ENCODE measurements around the gene ATP6V1F.

The ATP6V1F gene

DNA sequence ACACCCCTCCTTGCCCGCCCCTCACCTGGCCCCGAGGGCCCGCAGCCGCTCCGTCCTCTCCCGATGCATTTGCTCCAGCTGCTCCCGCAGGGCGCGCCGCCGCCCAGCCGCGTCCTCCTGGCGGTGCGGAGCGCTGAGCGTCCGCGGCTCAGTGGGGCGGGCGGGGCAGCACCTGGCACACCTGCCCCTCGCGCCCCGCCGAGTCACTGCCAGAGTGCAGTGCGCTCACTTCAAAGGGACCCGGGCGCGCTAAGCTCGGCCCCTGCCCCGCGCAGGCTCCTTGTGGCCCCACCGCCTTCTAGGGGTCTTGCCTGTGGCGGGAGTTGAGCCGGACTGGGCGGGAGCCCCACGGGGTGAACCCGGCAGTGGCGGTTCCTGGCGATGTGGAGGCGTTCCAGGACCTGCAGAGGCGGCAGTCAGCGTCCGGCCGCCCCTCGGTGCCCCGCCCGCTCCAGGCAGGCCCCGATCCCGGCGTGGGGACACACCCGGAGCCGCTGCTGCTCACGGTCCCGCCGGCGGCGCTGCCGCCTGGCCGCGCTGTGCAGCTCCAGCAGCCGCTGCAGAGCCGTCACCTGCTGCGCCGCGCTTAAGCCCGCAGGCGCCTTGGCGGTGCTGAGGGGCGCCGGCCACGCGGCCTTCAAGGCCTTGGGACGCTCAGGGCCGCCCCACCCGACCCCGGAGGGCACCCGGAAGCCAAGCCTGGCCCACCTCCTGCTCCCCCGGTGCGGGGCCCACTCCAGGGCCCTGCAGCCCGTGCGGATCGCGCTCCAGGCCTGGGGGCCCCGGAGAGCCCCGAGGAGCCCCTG is 6.7 kb downstream of the ATP6V1F start:
- DNase-seq = peak; percentile 32

GRCh38 chr7:128869944-128870285 is 7.3 kb downstream of the ATP6V1F start:
- no peak for DNase-seq

GRCh38 chr7:128871050-128871449 is 8.4 kb downstream of the ATP6V1F start:
- no peak for DNase-seq

DNA sequence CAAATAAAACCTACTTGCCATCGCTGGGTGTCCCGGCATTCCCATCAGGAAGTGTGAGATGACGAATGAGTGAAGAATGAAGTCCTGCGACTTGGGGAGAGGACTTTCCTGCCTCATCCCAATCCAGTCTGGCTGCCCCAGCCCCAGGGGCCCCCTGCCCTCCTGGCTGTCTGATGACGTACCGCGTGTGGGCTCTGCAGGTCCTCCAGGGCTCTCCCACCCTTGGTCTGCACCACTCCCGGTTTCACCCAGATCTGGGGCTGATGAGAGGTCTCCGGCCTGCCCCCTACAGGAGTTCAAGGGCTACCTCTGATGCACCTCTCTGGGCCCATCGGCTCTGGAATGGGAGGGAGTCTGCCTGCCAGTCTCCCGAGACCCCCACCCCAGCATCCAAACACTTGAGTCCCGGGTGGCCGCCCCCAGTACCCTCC is 9.8 kb downstream of the ATP6V1F start:
- DNase-seq = no peak

DNA sequence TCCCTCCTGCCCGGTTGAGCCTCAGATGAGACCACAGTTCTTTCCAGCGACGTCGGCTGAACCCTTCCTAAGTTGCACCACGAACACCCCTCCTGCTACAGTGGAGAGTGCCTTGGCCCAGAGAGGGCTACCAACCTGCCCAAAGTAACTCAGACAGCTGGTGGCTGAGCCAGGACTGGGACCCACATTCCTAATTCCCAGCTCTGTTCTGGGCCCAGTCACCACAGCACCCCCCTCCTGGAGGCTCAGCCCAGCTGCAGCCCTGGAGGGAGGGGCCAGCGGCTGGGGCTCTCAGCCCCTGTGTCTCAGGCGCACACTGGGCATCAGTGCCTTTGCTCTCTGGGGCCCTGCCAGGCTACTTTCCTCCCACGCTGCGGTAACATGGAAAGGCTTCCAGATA is 10.6 kb downstream of the ATP6V1F start:
- DNase-seq = no peak

DNA sequence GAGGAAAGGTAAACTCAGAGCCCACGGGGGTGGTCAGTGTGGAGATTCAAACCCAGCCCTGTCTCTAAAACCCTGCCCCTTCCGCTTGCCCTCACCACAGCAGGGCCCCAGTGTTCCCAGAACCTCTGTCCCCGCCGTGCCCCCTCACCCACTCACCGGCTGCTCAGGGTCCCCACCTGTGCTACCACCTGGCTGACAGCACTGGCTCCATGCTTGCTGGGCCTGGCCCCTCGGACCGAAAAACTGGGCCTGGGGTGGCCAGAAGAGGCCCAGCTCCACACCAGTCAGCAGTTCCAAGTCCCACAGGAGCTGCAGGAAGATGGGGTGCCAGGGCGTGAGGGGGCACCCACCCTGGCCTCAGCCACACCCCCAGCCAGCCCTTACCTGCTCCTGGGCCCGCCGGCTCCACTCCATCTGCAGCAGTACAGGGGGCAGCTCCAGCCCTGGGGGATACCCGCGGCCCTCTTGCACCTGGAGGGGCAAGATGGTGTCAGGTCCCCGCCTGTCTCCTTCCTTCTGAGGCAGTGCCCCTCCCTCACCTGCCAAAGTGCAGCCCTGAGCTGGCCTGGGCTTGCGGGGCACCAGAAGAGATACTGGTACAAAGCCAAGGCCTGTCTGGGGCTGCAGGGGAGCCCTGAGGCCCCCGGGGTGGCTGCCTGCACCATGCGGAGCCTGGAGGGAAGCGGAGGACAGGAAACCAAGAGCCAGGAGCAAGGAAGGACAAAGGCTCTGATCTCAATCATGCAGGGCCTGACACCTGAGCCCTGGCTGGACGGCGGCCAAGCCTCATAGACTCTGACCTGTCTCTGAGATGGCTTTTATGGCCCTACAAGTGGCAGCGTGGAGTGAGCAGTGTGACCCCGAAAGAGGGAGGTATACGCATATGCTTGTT is 11.7 kb downstream of the ATP6V1F start:
- no peak for DNase-seq

- DNase-seq = no peak
These were observed 12.9 kb downstream of the ATP6V1F start for GRCh38 chr7:128875523-128875948.

- DNase-seq = no peak
These were observed 13.5 kb downstream of the ATP6V1F start for GRCh38 chr7:128876127-128876526.

- no peak for DNase-seq
These were observed 13.9 kb downstream of the ATP6V1F start for GRCh38 chr7:128876586-128876977.

DNA sequence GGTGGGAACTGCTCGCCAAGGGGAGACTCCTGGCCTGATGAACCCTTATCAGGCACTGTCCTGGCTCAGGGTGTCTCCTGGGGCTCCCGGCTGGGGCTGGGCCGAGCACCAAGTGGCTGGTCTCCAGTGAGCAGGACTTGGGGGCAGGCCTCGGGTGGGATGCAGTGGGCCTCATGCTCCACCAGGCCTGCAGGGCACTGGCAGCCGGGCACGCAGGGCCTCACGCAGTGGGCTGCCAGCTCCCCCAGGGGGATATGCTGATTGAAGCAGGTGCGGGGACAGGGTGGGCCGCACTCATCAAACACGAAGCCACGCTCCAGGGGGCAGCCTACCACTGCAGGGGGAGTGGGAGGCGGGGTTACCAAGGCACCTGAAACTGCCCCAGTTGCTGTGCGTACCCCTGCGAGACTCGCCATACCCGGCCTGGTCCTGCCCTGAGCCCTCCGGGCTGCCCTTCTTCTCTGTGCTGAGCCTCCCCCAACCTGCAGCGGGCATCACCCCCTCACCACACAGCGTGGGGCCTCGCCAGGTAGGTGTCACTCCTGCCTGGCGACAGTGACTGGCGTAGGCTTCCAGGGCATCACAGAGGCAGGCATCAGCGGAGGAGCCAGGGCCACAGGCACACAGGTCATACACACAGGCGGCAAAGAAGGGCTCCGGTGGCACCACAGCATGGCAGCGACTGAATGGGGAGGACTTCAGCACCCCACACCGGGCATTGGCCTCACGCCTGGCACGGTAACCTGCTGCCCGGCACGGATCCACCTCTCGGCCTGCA is 14.5 kb downstream of the ATP6V1F start:
- no peak for DNase-seq

DNA sequence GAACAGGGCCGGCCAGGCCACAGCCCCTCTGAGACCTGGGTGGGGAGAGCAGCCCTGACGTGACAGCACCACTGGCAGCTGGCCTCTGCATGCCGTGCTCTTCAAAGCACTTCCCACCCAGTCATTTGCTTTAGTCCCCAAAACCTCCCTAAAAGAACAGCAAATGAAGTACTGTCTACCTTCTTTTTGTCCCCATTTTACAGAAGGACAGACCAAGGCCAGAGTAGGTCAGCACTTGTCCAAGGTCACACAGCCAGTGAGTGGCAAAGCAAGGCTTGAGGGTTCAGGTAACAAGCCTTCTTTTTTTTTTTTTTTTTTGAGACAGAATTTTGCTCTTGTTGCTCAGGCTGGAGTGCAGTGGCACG is 15.1 kb downstream of the ATP6V1F start:
- DNase-seq = no peak

- DNase-seq = no peak
These were observed 15.8 kb downstream of the ATP6V1F start for GRCh38 chr7:128878226-128879105.

DNA sequence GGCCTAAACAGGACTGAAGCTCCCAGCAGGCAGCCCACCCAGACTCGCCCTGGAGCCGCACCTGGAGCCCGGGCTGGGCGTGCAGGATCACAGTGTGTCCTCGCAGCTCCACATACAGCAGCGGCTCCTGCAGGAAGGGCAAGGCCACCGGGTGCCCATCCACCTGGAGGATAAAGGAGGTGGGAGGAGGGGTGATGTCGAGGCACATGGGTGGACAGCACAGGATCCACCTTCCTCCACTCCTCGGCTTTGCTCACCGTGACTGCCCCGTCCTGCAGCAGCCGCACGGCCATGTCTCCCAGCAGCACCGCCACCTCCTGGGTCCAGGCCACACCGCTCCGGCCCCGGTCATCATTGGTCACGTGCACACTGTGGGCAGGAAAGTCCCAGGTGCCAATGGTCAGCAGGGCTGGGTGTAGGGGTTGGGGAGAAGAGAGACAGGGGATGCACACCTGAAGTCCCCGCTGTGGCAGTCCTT is 16.8 kb downstream of the ATP6V1F start:
- no peak for DNase-seq

DNA sequence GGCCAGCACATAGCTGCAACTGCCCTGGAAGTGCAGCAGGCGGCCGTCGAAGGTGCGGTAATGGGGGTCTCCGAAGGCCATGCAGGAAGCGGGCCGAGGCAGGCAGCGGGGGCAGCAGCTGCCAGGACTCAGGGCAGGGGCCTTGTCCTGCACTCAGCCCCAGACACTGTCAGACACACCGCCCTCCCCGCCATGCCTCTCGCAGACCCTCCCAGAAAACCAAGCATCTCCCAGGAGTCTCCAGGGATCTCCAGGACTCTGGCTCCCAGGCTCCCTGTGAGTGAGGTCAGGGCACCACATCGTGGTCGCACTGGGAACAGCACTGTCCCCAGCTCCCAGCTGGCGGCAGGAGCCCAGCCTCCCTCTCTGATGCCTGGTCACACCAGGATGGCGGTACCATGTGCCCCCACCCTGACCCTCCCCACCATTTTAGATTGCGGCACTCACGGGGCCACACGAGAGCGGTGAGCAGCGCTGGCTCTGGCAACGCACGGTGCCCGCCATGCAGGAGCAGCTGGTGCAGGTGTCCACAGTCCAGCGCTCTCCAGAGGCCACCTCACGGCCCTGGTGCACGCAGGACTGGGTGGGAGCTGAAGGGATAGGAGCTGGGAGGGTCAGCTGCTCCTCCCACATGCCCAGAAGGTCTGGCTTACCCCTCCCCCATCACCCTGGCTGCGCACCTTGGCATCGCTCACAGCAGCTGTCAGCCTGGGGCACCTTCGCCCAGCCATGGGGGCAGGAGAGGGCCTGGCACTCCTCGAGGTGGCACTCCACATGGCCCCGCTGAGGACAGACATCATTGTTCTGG is 17.5 kb downstream of the ATP6V1F start:
- peak; percentile 57 for DNase-seq

DNA sequence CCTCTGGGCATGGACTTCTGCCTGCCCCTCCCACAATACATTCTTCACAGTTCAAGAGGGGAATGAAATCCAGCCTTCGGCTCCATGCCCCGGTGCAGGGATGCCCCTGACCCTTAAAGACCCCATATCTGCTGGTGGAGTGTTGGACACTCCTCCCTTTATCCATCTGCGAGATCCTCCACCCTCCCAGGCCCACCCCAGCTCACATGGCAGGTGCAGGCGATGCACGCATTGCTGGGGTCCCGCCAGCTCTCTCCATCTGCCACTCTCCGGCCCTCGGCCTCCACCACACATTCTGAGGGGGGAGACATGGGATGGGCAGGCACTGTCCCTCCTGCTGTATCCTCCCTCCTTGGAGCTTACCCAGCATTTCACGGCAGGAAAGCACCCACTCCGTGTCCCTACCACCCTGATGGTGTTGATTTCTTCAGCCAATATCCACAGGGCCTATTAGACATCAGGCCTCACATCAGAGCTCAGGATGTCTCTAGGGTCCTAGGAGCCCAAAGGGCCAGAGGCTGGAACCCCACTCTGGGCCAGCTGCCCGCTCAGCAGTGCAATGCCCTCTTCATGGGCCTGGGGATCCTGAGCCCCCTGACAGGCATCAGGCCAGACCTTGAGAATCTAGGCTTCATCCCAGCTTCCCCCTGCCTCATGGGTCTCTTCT is 18.3 kb downstream of the ATP6V1F start:
- no peak for DNase-seq

DNA sequence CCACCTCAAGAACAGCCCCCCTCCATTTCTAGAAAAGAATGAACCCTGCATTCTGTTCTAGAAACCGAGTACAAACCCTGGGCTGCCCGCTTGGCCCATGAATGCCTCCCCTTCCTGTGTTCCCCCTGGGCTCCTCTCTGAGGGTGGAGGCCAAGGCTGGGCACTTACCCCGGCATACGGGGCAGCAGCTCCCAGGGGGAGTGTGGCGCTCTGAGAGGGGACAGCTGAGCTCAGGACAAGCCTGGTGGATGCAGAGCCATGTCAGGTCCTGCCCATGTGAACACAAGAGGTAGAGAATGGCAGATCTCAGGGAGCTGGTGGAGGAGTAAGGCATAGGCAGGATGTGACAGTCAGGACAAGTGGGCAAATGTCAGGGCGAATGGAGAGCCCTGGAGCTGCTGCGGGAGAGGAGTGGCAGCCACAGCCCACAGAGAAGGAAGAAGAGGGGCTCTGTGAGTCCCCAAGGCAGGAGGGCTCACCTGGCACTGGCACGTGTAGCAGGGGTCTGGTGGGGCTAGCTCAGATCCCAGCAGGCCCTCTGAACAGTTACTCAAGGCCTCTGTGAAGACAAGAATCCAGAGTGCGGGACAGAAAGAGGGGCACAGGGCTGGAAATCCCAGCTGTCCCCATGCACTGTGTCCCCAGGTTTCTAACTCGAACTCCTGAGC is 18.9 kb downstream of the ATP6V1F start:
- DNase-seq = no peak

DNA sequence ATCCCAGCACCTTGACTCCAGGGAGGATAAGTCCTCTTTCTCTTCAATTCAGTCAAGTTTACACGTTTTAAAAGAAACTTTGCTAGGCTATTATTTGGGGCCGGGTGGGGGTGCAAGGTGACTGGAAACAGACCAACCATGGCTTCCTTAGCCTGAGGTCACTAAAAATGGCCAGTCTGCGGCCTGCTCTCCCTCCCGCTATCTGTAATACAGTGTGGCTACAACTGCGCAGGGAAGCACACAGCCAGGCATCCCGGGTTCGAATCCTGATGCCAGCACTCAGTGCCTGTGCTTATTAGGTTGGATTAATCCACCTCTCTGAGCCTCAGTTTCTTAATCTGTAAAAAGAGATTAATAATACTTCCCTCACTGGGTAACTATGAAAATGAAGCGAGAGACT is 19.5 kb downstream of the ATP6V1F start:
- DNase-seq = no peak

DNA sequence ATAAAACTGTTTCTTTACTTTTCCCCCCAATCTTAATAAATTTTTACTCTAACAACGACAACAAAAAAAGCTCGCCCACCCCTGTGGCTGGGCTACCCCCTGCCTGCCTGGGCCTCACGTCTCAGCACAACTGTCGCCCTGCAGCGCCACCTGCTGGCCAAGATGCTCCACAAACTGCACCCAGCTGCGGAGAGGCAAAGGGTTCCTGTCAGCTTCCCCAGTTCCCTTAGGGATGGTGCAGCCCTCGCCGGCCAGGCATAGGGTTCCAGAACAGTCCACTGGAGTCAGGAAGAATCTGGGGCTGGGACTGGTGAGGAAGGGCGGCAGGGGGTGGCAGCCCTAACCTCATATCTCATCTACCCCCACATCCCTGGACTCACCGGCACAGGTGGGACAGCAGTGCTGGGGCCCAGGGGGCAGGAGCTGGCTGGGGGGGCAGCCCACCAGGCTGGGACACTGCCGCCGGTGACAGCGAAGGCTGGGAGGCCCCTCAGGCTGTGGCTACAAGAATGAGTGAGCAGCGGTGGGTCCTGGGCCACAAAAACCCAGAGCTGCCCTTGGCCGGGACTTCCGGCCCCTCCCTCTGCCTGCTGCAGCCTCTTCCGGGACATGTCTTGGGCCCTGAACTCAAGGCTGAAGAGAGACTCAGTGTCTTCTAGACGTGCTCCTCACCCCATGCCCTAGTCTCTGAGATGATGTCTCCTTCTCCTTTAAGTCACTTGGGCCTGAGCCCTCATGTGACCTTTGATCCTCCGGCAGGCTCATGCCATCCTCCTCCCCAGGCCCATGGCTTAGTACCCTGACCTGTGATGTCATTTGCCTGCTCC is 21.2 kb downstream of the ATP6V1F start:
- DNase-seq = peak; percentile 56
